Measurements from ENCODE around the gene CEP70. TPM values are rescaled to one million over a fixed set of nuclear protein-coding genes. Genes with fewer than 3 reads are reported as not detected.

CEP70 gene
- total and polyA plus RNA-seq, 4 donors: 6.9 to 26.5 (median 9.1) TPM

DNA sequence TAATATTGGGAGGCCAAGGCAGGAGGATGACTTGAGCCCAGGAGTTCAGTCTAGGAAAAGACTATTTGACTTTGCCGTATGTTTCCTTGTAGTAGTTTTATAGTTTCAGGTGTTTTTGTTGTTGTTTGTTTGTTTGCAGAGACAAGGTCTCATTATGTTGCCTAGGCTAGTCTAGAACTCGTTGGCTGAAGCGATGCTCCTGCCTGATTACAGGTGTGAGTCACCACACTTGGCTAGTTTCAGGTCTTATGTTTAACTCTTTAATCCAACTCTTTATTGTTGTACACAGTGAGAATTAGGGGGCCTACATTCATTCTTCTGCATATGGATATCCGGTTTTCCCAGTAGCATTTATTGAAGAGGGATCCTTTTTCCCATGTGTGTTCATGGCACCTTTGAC lies 46.5 kb upstream of the CEP70 start:
- H3K36me3 ChIP-seq (ENCODE audit: control insufficient read depth in 4 of 4, insufficient read depth in 3 of 4, low read depth in 1 of 4, low read length in 3 of 4): no peaks in the 10 kb centered on the region
- TF ChIP-seq, protein P1, sequence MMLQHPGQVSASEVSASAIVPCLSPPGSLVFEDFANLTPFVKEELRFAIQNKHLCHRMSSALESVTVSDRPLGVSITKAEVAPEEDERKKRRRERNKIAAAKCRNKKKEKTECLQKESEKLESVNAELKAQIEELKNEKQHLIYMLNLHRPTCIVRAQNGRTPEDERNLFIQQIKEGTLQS (IDR thresholded peaks at IDR 0.05): no peak
- TF ChIP-seq HNF4G (IDR thresholded peaks at IDR 0.05) (no peak), YY1 (IDR thresholded peaks at IDR 0.05) (no peak), FOXA2 (IDR thresholded peaks at IDR 0.05) (no peak), JUND (IDR thresholded peaks at IDR 0.05) (no peak), GABPA (IDR thresholded peaks at IDR 0.05 in 1 of 2, conservative IDR thresholded peaks at IDR 0.05 in 1 of 2) (no peak), HNF4A (conservative IDR thresholded peaks at IDR 0.05) (no peak), RXRA (IDR thresholded peaks at IDR 0.05) (no peak), RAD21 (IDR thresholded peaks at IDR 0.05) (no peak), FOXA1 (IDR thresholded peaks at IDR 0.05) (no peak), NR2F2 (IDR thresholded peaks at IDR 0.05) (no peak), SP1 (IDR thresholded peaks at IDR 0.05) (no peak), TAF1 (conservative IDR thresholded peaks at IDR 0.05) (no peak), EGR1 (IDR thresholded peaks at IDR 0.05; ENCODE audit: low read depth in 2 of 2) (no peak)
- TF ChIP-seq, protein P2, sequence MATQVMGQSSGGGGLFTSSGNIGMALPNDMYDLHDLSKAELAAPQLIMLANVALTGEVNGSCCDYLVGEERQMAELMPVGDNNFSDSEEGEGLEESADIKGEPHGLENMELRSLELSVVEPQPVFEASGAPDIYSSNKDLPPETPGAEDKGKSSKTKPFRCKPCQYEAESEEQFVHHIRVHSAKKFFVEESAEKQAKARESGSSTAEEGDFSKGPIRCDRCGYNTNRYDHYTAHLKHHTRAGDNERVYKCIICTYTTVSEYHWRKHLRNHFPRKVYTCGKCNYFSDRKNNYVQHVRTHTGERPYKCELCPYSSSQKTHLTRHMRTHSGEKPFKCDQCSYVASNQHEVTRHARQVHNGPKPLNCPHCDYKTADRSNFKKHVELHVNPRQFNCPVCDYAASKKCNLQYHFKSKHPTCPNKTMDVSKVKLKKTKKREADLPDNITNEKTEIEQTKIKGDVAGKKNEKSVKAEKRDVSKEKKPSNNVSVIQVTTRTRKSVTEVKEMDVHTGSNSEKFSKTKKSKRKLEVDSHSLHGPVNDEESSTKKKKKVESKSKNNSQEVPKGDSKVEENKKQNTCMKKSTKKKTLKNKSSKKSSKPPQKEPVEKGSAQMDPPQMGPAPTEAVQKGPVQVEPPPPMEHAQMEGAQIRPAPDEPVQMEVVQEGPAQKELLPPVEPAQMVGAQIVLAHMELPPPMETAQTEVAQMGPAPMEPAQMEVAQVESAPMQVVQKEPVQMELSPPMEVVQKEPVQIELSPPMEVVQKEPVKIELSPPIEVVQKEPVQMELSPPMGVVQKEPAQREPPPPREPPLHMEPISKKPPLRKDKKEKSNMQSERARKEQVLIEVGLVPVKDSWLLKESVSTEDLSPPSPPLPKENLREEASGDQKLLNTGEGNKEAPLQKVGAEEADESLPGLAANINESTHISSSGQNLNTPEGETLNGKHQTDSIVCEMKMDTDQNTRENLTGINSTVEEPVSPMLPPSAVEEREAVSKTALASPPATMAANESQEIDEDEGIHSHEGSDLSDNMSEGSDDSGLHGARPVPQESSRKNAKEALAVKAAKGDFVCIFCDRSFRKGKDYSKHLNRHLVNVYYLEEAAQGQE (IDR thresholded peaks at IDR 0.05): no peak
- TF ChIP-seq, protein P3, sequence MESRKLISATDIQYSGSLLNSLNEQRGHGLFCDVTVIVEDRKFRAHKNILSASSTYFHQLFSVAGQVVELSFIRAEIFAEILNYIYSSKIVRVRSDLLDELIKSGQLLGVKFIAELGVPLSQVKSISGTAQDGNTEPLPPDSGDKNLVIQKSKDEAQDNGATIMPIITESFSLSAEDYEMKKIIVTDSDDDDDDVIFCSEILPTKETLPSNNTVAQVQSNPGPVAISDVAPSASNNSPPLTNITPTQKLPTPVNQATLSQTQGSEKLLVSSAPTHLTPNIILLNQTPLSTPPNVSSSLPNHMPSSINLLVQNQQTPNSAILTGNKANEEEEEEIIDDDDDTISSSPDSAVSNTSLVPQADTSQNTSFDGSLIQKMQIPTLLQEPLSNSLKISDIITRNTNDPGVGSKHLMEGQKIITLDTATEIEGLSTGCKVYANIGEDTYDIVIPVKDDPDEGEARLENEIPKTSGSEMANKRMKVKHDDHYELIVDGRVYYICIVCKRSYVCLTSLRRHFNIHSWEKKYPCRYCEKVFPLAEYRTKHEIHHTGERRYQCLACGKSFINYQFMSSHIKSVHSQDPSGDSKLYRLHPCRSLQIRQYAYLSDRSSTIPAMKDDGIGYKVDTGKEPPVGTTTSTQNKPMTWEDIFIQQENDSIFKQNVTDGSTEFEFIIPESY (IDR thresholded peaks at IDR 0.05): no peak
- TF ChIP-seq, protein P4, sequence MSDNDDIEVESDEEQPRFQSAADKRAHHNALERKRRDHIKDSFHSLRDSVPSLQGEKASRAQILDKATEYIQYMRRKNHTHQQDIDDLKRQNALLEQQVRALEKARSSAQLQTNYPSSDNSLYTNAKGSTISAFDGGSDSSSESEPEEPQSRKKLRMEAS (IDR thresholded peaks at IDR 0.05): no peak
- no peak overlapping the region for H3K27ac ChIP-seq (ENCODE audit: low read depth in 1 of 2, low read length in 2 of 2)
- H3K4me1 ChIP-seq (ENCODE audit: control insufficient read depth in 4 of 4, insufficient read depth in 4 of 4, low read length in 3 of 4): no peaks in the 10 kb centered on the region
- DNase-seq (ENCODE audit: low spot score): no peak
- H3K9me3 ChIP-seq (ENCODE audit: control insufficient read depth in 4 of 4, low read length in 3 of 4): peaks cover 0 to 10% (median 7%) of the 10 kb centered on the region in 4 donors
- H3K9ac ChIP-seq (ENCODE audit: low read depth in 1 of 2, low read length in 2 of 2): no peak overlapping the region
- no peak overlapping the region for H3K4me3 ChIP-seq (ENCODE audit: low read depth in 1 of 3, low read length in 3 of 3)
- 83% methylated on average over 4 of the region's 4 CpGs for WGBS
- no peaks in the 10 kb centered on the region for H3K27me3 ChIP-seq (ENCODE audit: control insufficient read depth in 4 of 4, insufficient read depth in 4 of 4, low read length in 3 of 4)

DNA sequence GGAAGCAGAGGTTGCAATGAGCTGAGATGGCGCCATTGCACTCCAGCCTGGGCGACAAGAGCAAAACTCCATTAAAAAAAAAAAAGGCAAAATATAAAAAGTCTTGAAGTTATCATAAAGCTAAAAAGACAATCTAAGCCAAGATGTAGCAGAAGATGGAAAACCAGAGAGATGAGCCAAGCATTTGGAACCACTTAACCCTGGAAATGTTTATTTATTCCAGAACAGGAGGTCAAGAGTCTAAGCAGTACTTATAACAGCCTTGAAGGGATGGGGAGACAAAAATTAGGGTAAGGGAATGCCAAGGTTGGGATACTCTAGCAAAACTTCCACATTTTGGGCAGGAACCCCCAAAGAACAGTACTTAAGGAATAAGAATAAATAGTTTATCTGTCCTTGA lies 44.6 kb upstream of the CEP70 start:
- Histone ChIP-seq H3K27me3 (ENCODE audit: control insufficient read depth in 4 of 4, insufficient read depth in 4 of 4, low read length in 3 of 4) (no peaks in the 10 kb centered on the region), H3K27ac (ENCODE audit: low read depth in 1 of 2, low read length in 2 of 2) (no peak overlapping the region), H3K4me1 (ENCODE audit: control insufficient read depth in 4 of 4, insufficient read depth in 4 of 4, low read length in 3 of 4) (no peaks in the 10 kb centered on the region), H3K4me3 (ENCODE audit: low read depth in 1 of 3, low read length in 3 of 3) (no peak overlapping the region), H3K9ac (ENCODE audit: low read depth in 1 of 2, low read length in 2 of 2) (no peak overlapping the region), H3K9me3 (ENCODE audit: control insufficient read depth in 4 of 4, low read length in 3 of 4) (peaks cover 0 to 5% (median 4%) of the 10 kb centered on the region in 4 donors), H3K36me3 (ENCODE audit: control insufficient read depth in 4 of 4, insufficient read depth in 3 of 4, low read depth in 1 of 4, low read length in 3 of 4) (no peaks in the 10 kb centered on the region)
- 92% methylated on average over 2 of the region's 2 CpGs for WGBS
- DNase-seq (ENCODE audit: low spot score): no peak
- no peak for TF ChIP-seq TAF1 (conservative IDR thresholded peaks at IDR 0.05)
- TF ChIP-seq, protein P2 (IDR thresholded peaks at IDR 0.05): no peak
- TF ChIP-seq EGR1 (IDR thresholded peaks at IDR 0.05; ENCODE audit: low read depth in 2 of 2): no peak
- no peak for TF ChIP-seq HNF4A (conservative IDR thresholded peaks at IDR 0.05)
- no peak for TF ChIP-seq JUND (IDR thresholded peaks at IDR 0.05)
- no peak for TF ChIP-seq NR2F2 (IDR thresholded peaks at IDR 0.05)
- TF ChIP-seq, protein P1 (IDR thresholded peaks at IDR 0.05): no peak
- TF ChIP-seq, protein P4 (IDR thresholded peaks at IDR 0.05): no peak
- TF ChIP-seq HNF4G (IDR thresholded peaks at IDR 0.05): no peak
- no peak for TF ChIP-seq RAD21 (IDR thresholded peaks at IDR 0.05)
- TF ChIP-seq FOXA2 (IDR thresholded peaks at IDR 0.05): no peak
- no peak for TF ChIP-seq SP1 (IDR thresholded peaks at IDR 0.05)
- TF ChIP-seq RXRA (IDR thresholded peaks at IDR 0.05): no peak
- no peak for TF ChIP-seq YY1 (IDR thresholded peaks at IDR 0.05)
- no peak for TF ChIP-seq FOXA1 (IDR thresholded peaks at IDR 0.05)
- TF ChIP-seq, protein P5, sequence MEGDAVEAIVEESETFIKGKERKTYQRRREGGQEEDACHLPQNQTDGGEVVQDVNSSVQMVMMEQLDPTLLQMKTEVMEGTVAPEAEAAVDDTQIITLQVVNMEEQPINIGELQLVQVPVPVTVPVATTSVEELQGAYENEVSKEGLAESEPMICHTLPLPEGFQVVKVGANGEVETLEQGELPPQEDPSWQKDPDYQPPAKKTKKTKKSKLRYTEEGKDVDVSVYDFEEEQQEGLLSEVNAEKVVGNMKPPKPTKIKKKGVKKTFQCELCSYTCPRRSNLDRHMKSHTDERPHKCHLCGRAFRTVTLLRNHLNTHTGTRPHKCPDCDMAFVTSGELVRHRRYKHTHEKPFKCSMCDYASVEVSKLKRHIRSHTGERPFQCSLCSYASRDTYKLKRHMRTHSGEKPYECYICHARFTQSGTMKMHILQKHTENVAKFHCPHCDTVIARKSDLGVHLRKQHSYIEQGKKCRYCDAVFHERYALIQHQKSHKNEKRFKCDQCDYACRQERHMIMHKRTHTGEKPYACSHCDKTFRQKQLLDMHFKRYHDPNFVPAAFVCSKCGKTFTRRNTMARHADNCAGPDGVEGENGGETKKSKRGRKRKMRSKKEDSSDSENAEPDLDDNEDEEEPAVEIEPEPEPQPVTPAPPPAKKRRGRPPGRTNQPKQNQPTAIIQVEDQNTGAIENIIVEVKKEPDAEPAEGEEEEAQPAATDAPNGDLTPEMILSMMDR (IDR thresholded peaks at IDR 0.05; ENCODE audit: low read depth, low read length, missing input control): no peak

Data from liver (tissue), 9 donors.